Endothelial cell (in vitro differentiated cells): ENCODE measurements around the gene SSPN. TPM values are rescaled to one million over a fixed set of nuclear protein-coding genes. Genes with fewer than 3 reads are reported as not detected.

Source experiments
- DNase-seq: peaks from one replicate; pipeline ENCODE4 v3.0.0; 2021; ENCODE audit warnings: low spot score
- H3K27ac Mint-ChIP-seq: one replicate; pipeline ENCODE4 v1.8.0; 2021; ENCODE audit warnings: mixed read lengths, inconsistent platforms; ENCODE audit not compliant: unreplicated experiment
- H3K27me3 Mint-ChIP-seq: one replicate; pipeline ENCODE4 v1.8.0; 2021; ENCODE audit warnings: mild to moderate bottlenecking, moderate library complexity, mixed read lengths, inconsistent platforms; ENCODE audit not compliant: unreplicated experiment
- H3K36me3 Mint-ChIP-seq: one replicate; pipeline ENCODE4 v1.8.0; 2021; ENCODE audit warnings: mild to moderate bottlenecking, low read depth, mixed read lengths, inconsistent platforms; ENCODE audit not compliant: unreplicated experiment
- H3K4me1 Mint-ChIP-seq: one replicate; pipeline ENCODE4 v1.8.0; 2021; ENCODE audit warnings: mild to moderate bottlenecking, mixed read lengths, inconsistent platforms; ENCODE audit not compliant: unreplicated experiment
- H3K4me3 Mint-ChIP-seq: one replicate; pipeline ENCODE4 v1.8.0; 2021; ENCODE audit warnings: mild to moderate bottlenecking, mixed read lengths, inconsistent platforms; ENCODE audit not compliant: unreplicated experiment
- H3K9me3 Mint-ChIP-seq: one replicate; pipeline ENCODE4 v1.8.0; 2021; ENCODE audit warnings: mixed read lengths, inconsistent platforms; ENCODE audit not compliant: unreplicated experiment
- total RNA-seq: library from RNA; stranded (reverse); fragmentation: NEBNext Ultra II Directional; extraction: Animal tissue kit (Norgen Biotek cat#: 25700); gene quantifications from one replicate; pipeline ENCODE4 v1.2.1, GENCODE V29; 2021; ENCODE audit not compliant: unreplicated experiment
- TF ChIP-seq, protein P1 (sequence below): fragments of 200-600 bp; sonication (generic); IDR thresholded peaks from one replicate; pipeline ENCODE4 v1.5.0; 2021; ENCODE audit warnings: antibody characterized with exemption; ENCODE audit not compliant: unreplicated experiment

The SSPN gene
- total RNA-seq, 1 donor from 2014 or later: 2.7 TPM

DNA sequence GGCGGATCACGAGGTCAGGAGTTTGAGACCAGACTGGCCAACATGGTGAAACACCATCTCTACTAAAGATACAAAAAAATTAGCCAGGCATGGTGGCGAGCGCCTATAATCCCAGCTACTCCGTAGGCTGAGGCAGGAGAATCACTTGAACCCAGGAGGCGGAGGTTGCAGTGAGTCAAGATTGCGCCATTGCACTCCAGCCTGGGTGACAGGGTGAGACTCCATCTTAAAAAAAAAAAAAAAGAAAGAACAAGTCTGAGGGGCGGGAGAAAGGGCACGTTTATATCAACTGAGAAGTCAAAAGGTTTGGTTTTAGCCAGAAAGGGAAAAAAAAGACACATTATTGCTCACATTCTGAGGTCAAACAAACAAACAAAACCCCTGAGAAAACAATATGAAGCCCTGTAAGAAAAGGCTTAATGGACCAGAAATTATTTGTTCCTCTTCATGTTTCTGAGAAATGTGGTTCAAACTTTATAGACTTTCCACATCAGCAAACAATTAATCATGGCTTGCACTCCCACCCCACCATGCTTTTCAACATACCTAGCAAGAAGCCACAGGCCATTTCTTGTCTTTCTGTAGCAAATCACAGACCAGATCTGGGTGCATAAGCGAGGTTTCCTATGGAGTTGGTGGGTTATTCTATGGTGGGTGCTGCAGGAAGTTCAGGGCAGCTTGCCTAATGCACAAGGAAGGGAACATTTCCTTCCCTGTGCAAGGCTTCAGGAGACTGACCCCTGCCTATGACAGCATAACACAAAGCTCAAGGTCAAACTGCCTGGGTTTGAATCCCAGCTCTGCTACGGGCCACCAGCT is 80.1 kb downstream of the SSPN start:
- TF ChIP-seq, protein P1, sequence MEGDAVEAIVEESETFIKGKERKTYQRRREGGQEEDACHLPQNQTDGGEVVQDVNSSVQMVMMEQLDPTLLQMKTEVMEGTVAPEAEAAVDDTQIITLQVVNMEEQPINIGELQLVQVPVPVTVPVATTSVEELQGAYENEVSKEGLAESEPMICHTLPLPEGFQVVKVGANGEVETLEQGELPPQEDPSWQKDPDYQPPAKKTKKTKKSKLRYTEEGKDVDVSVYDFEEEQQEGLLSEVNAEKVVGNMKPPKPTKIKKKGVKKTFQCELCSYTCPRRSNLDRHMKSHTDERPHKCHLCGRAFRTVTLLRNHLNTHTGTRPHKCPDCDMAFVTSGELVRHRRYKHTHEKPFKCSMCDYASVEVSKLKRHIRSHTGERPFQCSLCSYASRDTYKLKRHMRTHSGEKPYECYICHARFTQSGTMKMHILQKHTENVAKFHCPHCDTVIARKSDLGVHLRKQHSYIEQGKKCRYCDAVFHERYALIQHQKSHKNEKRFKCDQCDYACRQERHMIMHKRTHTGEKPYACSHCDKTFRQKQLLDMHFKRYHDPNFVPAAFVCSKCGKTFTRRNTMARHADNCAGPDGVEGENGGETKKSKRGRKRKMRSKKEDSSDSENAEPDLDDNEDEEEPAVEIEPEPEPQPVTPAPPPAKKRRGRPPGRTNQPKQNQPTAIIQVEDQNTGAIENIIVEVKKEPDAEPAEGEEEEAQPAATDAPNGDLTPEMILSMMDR: no peak
- Mint-ChIP-seq H3K4me1 (peaks cover 22% of the 10 kb centered on the region), H3K4me3 (no peak overlapping the region), H3K36me3 (no peaks in the 10 kb centered on the region), H3K27me3 (peaks cover 7% of the 10 kb centered on the region), H3K27ac (no peak overlapping the region), H3K9me3 (no peaks in the 10 kb centered on the region)
- no peak for DNase-seq

- Mint-ChIP-seq H3K9me3 (no peaks in the 10 kb centered on the region), H3K4me3 (no peak overlapping the region), H3K36me3 (no peaks in the 10 kb centered on the region), H3K27me3 (peaks cover 5% of the 10 kb centered on the region), H3K27ac (no peak overlapping the region), H3K4me1 (peaks cover 18% of the 10 kb centered on the region)
- no peak for DNase-seq
- TF ChIP-seq, protein P1: no peak
Observed at GRCh38 chr12:26276709-26277108, 81.3 kb downstream of the SSPN start.

GRCh38 chr12:26277506-26278246 is 82.3 kb downstream of the SSPN start:
- DNase-seq: no peak
- H3K27ac Mint-ChIP-seq: no peak overlapping the region
- TF ChIP-seq, protein P1: no peak
- H3K36me3 Mint-ChIP-seq: no peaks in the 10 kb centered on the region
- no peak overlapping the region for H3K4me3 Mint-ChIP-seq
- peaks cover 5% of the 10 kb centered on the region for H3K27me3 Mint-ChIP-seq
- peaks cover 18% of the 10 kb centered on the region for H3K4me1 Mint-ChIP-seq
- H3K9me3 Mint-ChIP-seq: no peaks in the 10 kb centered on the region

- no peak overlapping the region for H3K27ac Mint-ChIP-seq
- no peak overlapping the region for H3K4me3 Mint-ChIP-seq
- H3K27me3 Mint-ChIP-seq: peaks cover 5% of the 10 kb centered on the region
- H3K4me1 Mint-ChIP-seq: peaks cover 18% of the 10 kb centered on the region
- H3K9me3 Mint-ChIP-seq: no peaks in the 10 kb centered on the region
- no peaks in the 10 kb centered on the region for H3K36me3 Mint-ChIP-seq
- TF ChIP-seq, protein P1: no peak
- DNase-seq: no peak
Observed at GRCh38 chr12:26278266-26278665, 82.9 kb downstream of the SSPN start.

DNA sequence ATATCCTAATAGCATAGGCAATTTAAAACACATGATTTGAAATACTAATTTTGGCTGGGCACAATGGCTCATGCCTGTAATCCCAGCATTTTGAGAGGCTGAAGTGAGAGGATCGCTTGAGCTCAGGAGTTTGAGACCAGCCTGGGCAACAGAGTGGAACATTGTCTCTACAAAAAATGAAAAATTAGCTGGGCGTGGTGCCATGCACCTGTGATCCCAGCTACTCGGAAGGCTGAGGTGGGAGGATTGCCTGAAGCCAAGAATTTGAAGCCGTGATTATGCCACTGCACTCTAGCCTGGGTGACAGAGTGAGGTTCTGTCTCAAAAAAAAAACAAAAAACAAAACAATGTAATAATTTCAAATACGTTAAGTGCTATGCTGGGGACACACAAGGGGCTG is 83.3 kb downstream of the SSPN start:
- DNase-seq: no peak
- Mint-ChIP-seq H3K27me3 (peaks cover 3% of the 10 kb centered on the region), H3K4me3 (no peak overlapping the region), H3K27ac (no peak overlapping the region), H3K36me3 (no peaks in the 10 kb centered on the region), H3K4me1 (peaks cover 18% of the 10 kb centered on the region), H3K9me3 (no peaks in the 10 kb centered on the region)
- TF ChIP-seq, protein P1: no peak
